CD4-positive, alpha-beta T cell treated with Interleukin-17A for 4 hours (primary cell): Measurements from ENCODE around the gene ESF1.

Experiments
- DNase-seq: peaks from one replicate; pipeline ENCODE4 v3.0.0-alpha.2; 2020; ENCODE audit warnings: mixed read lengths

ESF1 gene

DNA sequence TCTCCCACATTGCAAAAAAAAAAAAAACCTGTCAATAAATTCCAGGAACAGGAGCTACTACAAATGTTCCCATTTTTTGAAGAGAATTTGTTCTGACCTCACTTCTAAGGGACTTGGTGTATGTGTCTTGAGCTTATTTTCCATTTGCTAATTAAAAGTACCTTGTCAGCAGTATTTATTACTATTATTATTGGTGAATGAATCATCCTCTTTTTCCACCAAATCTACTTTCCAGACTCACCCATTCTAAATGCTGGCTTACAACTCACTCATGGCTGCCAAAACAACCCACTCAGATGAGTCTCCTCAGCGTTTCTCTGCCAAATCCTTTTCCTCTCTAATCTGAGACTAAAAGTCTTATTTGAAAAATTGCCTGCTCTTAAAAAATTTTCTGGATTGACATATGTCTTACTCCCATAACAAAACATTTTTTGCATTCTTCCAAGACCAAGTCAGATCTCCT is 112.8 kb downstream of the ESF1 start:
- no peak for DNase-seq

DNA sequence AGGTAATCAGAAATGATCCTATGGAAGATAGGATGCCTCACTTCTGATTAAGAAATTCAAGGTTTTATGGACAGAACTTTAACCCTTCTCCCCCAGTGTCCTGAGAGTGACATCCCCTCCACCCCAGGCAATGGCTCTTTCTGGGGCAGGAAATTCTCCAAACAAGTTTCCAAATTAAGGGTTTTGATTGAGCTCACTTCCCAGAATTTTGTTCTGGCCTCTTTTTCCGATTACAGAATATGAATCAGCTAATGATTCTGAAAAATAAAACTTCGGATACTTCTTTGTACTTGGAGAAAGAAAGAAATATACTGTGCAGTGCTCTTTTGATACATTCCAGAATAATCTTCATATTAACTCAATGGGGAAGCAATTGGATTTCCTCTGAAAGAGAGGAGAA is 113.2 kb downstream of the ESF1 start:
- DNase-seq: no peak

DNA sequence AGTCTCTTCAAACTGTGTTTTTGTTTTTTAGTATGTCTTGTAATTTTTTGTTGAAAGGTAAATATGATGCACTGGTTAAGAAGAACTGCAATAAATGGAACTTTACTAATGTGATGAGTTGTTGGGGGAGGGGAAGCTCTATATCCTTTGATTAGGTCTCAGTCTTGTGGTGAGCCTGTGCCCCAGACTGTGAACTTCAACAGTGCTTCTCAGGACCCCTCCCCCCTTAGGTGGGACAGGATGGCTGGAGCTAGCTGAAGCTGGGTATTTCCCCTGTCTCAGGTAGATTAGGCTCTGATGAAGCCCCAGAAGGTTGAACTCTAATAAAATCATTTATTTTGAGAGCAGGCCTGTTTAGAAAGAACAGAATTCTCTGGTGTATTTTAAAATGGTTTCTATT is 114.6 kb downstream of the ESF1 start:
- no peak for DNase-seq

DNA sequence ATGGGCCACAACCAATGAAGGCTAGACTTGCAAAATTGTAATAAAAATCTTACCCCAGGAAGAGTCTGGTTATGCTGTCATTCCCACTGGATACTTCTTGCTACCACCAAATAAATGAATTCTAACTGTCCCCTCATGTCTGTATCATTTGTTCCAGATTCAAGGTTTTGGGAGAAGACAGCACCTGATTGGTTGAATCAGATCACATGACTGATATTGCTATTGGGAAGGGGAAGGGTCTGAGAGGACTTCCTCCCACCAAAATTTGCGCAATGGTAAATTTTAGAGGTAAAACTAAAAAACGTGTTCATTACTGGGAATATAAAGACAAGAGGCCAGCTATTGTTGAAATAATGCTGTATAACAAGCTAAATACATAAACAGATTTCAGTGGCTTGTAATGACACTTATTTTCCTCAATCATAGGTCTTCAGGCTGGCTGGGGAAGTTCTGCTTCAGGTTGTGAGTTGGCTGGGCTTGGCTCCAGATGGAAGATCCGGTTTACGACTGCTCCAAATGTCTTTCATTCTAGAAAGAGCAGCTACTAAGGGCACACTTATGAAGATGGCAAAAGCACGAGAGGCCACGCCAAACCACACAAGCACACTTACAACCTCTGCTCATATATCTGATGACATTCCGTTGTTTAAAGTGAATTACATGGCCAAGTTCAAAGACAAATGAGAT is 118.9 kb downstream of the ESF1 start:
- DNase-seq: no peak
